ENCODE measurements around the gene SLC6A15.

Gene SLC6A15

GRCh38 chr12:84912198-84913128 lies at the start of gene SLC6A15:
Gene SLC6A15, minus strand, starts transcription at chr12:84912799. Its CDS starts 20,679 bp downstream, at chr12:84892120.
- no peak for TF ChIP-seq CTCF (IDR thresholded peaks at IDR 0.05; ENCODE audit: low read depth, low read length, missing control alignments)
- no peak for DNase-seq (ENCODE audit: low read depth)
- no peak within 1 kb of the TSS for H3K4me3 ChIP-seq (ENCODE audit: low read depth, low read length)

- TF ChIP-seq CTCF (IDR thresholded peaks at IDR 0.05; ENCODE audit: low read depth, low read length, missing control alignments) = no peak
- DNase-seq (ENCODE audit: low read depth) = no peak
- no peak overlapping the region for H3K4me3 ChIP-seq (ENCODE audit: low read depth, low read length)
Measured at GRCh38 chr12:84960918-84961317, 48.3 kb upstream of the SLC6A15 start.

DNA sequence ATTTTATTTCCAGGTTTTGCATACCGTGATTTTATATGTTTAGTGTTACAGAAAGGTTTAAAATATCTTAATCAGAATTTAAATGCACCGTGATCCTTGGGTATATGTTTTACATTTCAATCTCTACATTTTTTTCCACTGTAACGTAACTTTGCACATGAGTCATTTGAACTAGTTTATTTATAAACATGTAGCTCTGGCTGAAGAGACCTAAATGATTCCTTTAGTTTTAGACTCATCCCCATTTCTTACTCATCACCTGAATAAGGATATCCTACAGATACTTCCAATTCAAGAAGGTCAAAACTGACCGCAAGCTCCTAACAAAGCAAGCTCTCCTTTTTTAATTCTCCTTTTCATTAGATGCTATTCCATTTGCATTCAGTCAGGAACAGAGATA lies 42.7 kb upstream of the SLC6A15 start:
- TF ChIP-seq CTCF (IDR thresholded peaks at IDR 0.05; ENCODE audit: low read depth, low read length, missing control alignments) = no peak
- no peak for DNase-seq (ENCODE audit: low read depth)
- no peak overlapping the region for H3K4me3 ChIP-seq (ENCODE audit: low read depth, low read length)

- no peak overlapping the region for H3K4me3 ChIP-seq (ENCODE audit: low read depth, low read length)
- TF ChIP-seq CTCF (IDR thresholded peaks at IDR 0.05; ENCODE audit: low read depth, low read length, missing control alignments) = no peak
- DNase-seq (ENCODE audit: low read depth) = no peak
Measured at GRCh38 chr12:84954415-84954814, 41.8 kb upstream of the SLC6A15 start.

GRCh38 chr12:84950971-84951546 lies 38.5 kb upstream of the SLC6A15 start:
- no peak for DNase-seq (ENCODE audit: low read depth)

DNA sequence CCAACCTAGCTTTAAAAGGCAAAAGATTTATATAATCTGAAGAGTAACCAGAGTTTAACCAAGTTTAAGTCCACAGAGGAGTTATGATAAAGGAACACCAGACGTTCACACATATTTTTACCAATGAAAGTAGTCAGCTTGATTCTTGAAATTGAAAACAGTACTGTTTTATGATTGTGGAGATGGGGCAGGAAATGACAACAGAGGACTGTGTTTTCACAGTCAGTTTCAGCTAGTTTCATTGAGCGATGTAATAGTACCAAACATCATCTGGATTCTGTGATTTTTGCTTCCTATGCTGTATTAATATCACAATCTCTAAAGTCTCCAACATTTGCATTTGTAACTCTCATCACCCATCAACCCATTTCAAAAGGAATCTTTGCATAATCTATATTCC lies 34.2 kb upstream of the SLC6A15 start:
- TF ChIP-seq CTCF (IDR thresholded peaks at IDR 0.05; ENCODE audit: low read depth, low read length, missing control alignments) = no peak
- no peak for DNase-seq (ENCODE audit: low read depth)
- no peak overlapping the region for H3K4me3 ChIP-seq (ENCODE audit: low read depth, low read length)

More at GRCh38 chr12:84950971-84951546, 38.5 kb upstream of the SLC6A15 start:
- no peak for TF ChIP-seq CTCF (IDR thresholded peaks at IDR 0.05; ENCODE audit: low read depth, low read length, missing control alignments)
- H3K4me3 ChIP-seq (ENCODE audit: low read depth, low read length) = no peak overlapping the region

Measured in GM12864 (cell line).